GM12878 (cell line): ENCODE results near the gene ADAMTSL2. TPM values are rescaled to one million over a fixed set of nuclear protein-coding genes. Genes with fewer than 3 reads are reported as not detected.

Experiments used
- ATAC-seq: fragments of 200-7000 bp; cut with Tn5 transposase; 3 replicates; pipeline ENCODE4 v1.9.1; 2020; ENCODE audit warnings: mild to moderate bottlenecking, moderate library complexity
- BruUV-seq: library from RNA; stranded (reverse); fragments of 400-500 nt; replicated peaks from 2 replicates; lab custom pipeline; 2021; lab: Mats Ljungman, UMichigan
- CTCF ChIA-PET: fragments of 300-600 bp; sonication (Branson Sonifier 250); formaldehyde crosslinking; extraction: SDS; loops from one replicate; lab custom pipeline; 2021; ENCODE audit warnings: inconsistent platforms; lab: Yijun Ruan, JAX
- POLR2A ChIA-PET: fragments of 350-600 bp; formaldehyde crosslinking; extraction: SDS; loops from one replicate; lab custom pipeline; 2021; ENCODE audit warnings: inconsistent platforms; lab: Charles Lee
- RAD21 ChIA-PET: fragments of 300-600 bp; sonication (Branson Sonifier 250); formaldehyde crosslinking; loops from one replicate; lab custom pipeline; 2023; ENCODE audit warnings: antibody characterized with exemption; ENCODE audit not compliant: unreplicated experiment; lab: Charles Lee
- SMC1A ChIA-PET: fragments of 300-600 bp; sonication (Branson Sonifier 250); formaldehyde crosslinking; loops from one replicate; lab custom pipeline; 2023; ENCODE audit not compliant: unreplicated experiment, uncharacterized antibody; lab: Charles Lee
- DNase-seq: peaks from one replicate; pipeline ENCODE4 v3.0.0-alpha.2; 2011; ENCODE audit warnings: low read depth, low spot score
- FAIRE-seq: peaks from 3 replicates; lab custom pipeline; 2011; peaks lifted over from hg19 to GRCh38; lab: Jason Lieb, UNC
- H2AFZ ChIP-seq: 2 replicates; pipeline ENCODE4 v1.6.0; 2011; ENCODE audit warnings: low read depth, low read length, control low read depth; ENCODE audit not compliant: control insufficient read depth
- H3K27ac ChIP-seq: 2 replicates; pipeline ENCODE4 v1.5.1; 2011; ENCODE audit warnings: control low read depth; ENCODE audit not compliant: control insufficient read depth, insufficient read depth
- H3K27me3 ChIP-seq, 2 experiments: replicated peaks in 1 of 2; 2 replicates each; pipeline versions ENCODE4 v1.6.0 to v1.6.1; 2011; ENCODE audit warnings: low read length in 1 of 2; ENCODE audit not compliant: control insufficient read depth in 2 of 2, insufficient read depth in 2 of 2
- H3K36me3 ChIP-seq, 2 experiments: 2 replicates each; pipeline ENCODE4 v1.5.1; 2011; ENCODE audit warnings: low read length in 1 of 2; ENCODE audit not compliant: control insufficient read depth in 2 of 2, insufficient read depth in 2 of 2
- H3K4me1 ChIP-seq: 2 replicates; pipeline ENCODE4 v1.6.1; 2011; ENCODE audit warnings: mild to moderate bottlenecking, low read length, moderate library complexity, mixed read lengths; ENCODE audit not compliant: control insufficient read depth, insufficient read depth
- H3K4me2 ChIP-seq: 2 replicates; pipeline ENCODE4 v1.6.0; 2011; ENCODE audit warnings: control low read depth; ENCODE audit not compliant: control insufficient read depth, insufficient read depth
- H3K4me3 ChIP-seq: fragments of 200-600 bp; sonication (generic); 2 replicates; pipeline ENCODE4 v1.5.1; 2016
- H3K79me2 ChIP-seq: 2 replicates; pipeline ENCODE4 v1.6.0; 2011; ENCODE audit warnings: low read length; ENCODE audit not compliant: control insufficient read depth, insufficient read depth
- H3K9ac ChIP-seq: 2 replicates; pipeline ENCODE4 v1.8.0; 2011; ENCODE audit warnings: low read length, control low read depth, mixed read lengths; ENCODE audit not compliant: control insufficient read depth, insufficient read depth
- H3K9me3 ChIP-seq: replicated peaks from 3 replicates; pipeline ENCODE4 v1.5.1; 2011; ENCODE audit warnings: mild to moderate bottlenecking, low read length; ENCODE audit not compliant: control insufficient read depth, insufficient read depth
- H4K20me1 ChIP-seq: 2 replicates; pipeline ENCODE4 v1.6.0; 2011; ENCODE audit not compliant: control insufficient read depth, insufficient read depth
- CEBPB ChIP-seq, 2 experiments: fragments of 150-350 bp in 1 of 2; IDR thresholded peaks; 2 replicates each; pipeline ENCODE4 v1.6.1; 2012 to 2014; ENCODE audit warnings: low read depth in 2 of 2, low read length in 2 of 2, borderline replicate concordance in 1 of 2, inconsistent platforms in 1 of 2
- LARP7 ChIP-seq: fragments of 450-650 bp; IDR thresholded peaks from 2 replicates; pipeline ENCODE4 v1.6.1; 2017; ENCODE audit warnings: mild to moderate bottlenecking
- SIN3A ChIP-seq: IDR thresholded peaks from 2 replicates; pipeline ENCODE4 v1.6.1; 2012; ENCODE audit warnings: low read depth, low read length, improper control_type of control experiment
- SMAD1 ChIP-seq: fragments of 450-650 bp; IDR thresholded peaks from 2 replicates; pipeline ENCODE4 v1.6.1; 2018; ENCODE audit warnings: mild to moderate bottlenecking, low read depth; ENCODE audit not compliant: partially characterized antibody
- SMAD5 ChIP-seq: IDR thresholded peaks from 2 replicates; pipeline ENCODE4 v1.6.1; 2016; ENCODE audit warnings: antibody characterized with exemption, low read depth
- SMARCA5 ChIP-seq: fragments of 450-650 bp; IDR thresholded peaks from 2 replicates; pipeline ENCODE4 v1.6.1; 2017; ENCODE audit warnings: mild to moderate bottlenecking
- SREBF2 ChIP-seq: IDR thresholded peaks from 2 replicates; pipeline ENCODE4 v1.6.1; 2012; ENCODE audit warnings: mild to moderate bottlenecking, low read length
- YBX1 ChIP-seq: fragments of 450-650 bp; IDR thresholded peaks from 2 replicates; pipeline ENCODE4 v1.6.1; 2016; ENCODE audit warnings: antibody characterized with exemption
- WGBS: methylation state at CpG from one replicate; pipeline ENCODE4 v1.1.6; 2016; ENCODE audit warnings: low lambda C conversion rate; ENCODE audit not compliant: insufficient replicate concordance, insufficient coverage; ENCODE audit errors: missing lambda C conversion rate; 5-methylcytosine and 5-hydroxymethylcytosine counted together
- in situ Hi-C: fragments of 300-500 bp; cut with MboI; formaldehyde crosslinking; loops from 9 replicates; pipeline ENCODE4 v1.14.3; 2018; ENCODE audit warnings: mixed read lengths
- intact Hi-C: fragments of 100-400 bp; cut with micrococcal nuclease; formaldehyde crosslinking; loops from one replicate; pipeline ENCODE4 v1.14.2; 2022; ENCODE audit not compliant: unreplicated experiment
- polyA plus RNA-seq, 11 experiments: library from polyadenylated mRNA; depleted of rRNA in 4 of 11; unstranded in 6 of 11; stranded (reverse) in 5 of 11; fragments of >200 nt; fragmentation: Nextera tagmentation in 4 of 11; fragmentation: Illumina TruSeq in 1 of 11; extraction: Ambion mirVana in 4 of 11; extraction: Trizol in 1 of 11; gene quantifications; 1 replicate in 1 of 11; 2 replicates in 10 of 11; pipeline versions ENCODE4 v1.2.1 to v1.2.3, GENCODE V29; 2011 to 2016; ENCODE audit warnings: inconsistent platforms in 2 of 11, missing spikeins in 2 of 11, low read depth in 1 of 11
- total RNA-seq, 4 experiments: library from RNA; depleted of rRNA in 3 of 4; stranded (reverse); fragments of >200 nt in 3 of 4; fragmentation: Illumina TruSeq in 1 of 4; extraction: Trizol in 1 of 4; gene quantifications; 2 replicates each; pipeline versions ENCODE4 v1.2.1 to v1.2.3, GENCODE V29; 2013 to 2021
- TF ChIP-seq, protein P1 (sequence below): fragments of 450-650 bp; IDR thresholded peaks from 2 replicates; pipeline ENCODE4 v1.6.1; 2017; ENCODE audit warnings: low read depth, mild to moderate bottlenecking, moderate library complexity
- TF ChIP-seq, protein P2 (sequence below): fragments of 450-650 bp; formaldehyde crosslinking; IDR thresholded peaks from 2 replicates; pipeline ENCODE4 v1.4.0; 2020; ENCODE audit warnings: mild to moderate bottlenecking, moderate library complexity

Gene ADAMTSL2
- total and polyA plus RNA-seq, 10 of the 15 experiments (the other 5 are each of a cell fraction or from before 2014, with no cell fraction given), result 0.07 TPM; not detected in 9

- H3K36me3 ChIP-seq, result no peaks in the 10 kb centered on the region
- SMC1A ChIA-PET, result no interaction called here
- intact Hi-C loops (no loop called here), in situ Hi-C loops (no loop called here)
- DNase-seq, result no peak
- RAD21 ChIA-PET, result no interaction called here
- H3K79me2 ChIP-seq, result no peaks in the 10 kb centered on the region
- TF ChIP-seq CEBPB (IDR thresholded peaks at IDR 0.05; ENCODE audit: borderline replicate concordance in 1 of 2, low read depth in 2 of 2, low read length in 2 of 2) (no peak), SREBF2 (no peak), SIN3A (no peak), YBX1 (no peak), SMAD5 (no peak), SMARCA5 (no peak), LARP7 (no peak), SMAD1 (no peak)
- TF ChIP-seq, protein P1, sequence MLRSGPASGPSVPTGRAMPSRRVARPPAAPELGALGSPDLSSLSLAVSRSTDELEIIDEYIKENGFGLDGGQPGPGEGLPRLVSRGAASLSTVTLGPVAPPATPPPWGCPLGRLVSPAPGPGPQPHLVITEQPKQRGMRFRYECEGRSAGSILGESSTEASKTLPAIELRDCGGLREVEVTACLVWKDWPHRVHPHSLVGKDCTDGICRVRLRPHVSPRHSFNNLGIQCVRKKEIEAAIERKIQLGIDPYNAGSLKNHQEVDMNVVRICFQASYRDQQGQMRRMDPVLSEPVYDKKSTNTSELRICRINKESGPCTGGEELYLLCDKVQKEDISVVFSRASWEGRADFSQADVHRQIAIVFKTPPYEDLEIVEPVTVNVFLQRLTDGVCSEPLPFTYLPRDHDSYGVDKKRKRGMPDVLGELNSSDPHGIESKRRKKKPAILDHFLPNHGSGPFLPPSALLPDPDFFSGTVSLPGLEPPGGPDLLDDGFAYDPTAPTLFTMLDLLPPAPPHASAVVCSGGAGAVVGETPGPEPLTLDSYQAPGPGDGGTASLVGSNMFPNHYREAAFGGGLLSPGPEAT, result no peak
- TF ChIP-seq, protein P2, sequence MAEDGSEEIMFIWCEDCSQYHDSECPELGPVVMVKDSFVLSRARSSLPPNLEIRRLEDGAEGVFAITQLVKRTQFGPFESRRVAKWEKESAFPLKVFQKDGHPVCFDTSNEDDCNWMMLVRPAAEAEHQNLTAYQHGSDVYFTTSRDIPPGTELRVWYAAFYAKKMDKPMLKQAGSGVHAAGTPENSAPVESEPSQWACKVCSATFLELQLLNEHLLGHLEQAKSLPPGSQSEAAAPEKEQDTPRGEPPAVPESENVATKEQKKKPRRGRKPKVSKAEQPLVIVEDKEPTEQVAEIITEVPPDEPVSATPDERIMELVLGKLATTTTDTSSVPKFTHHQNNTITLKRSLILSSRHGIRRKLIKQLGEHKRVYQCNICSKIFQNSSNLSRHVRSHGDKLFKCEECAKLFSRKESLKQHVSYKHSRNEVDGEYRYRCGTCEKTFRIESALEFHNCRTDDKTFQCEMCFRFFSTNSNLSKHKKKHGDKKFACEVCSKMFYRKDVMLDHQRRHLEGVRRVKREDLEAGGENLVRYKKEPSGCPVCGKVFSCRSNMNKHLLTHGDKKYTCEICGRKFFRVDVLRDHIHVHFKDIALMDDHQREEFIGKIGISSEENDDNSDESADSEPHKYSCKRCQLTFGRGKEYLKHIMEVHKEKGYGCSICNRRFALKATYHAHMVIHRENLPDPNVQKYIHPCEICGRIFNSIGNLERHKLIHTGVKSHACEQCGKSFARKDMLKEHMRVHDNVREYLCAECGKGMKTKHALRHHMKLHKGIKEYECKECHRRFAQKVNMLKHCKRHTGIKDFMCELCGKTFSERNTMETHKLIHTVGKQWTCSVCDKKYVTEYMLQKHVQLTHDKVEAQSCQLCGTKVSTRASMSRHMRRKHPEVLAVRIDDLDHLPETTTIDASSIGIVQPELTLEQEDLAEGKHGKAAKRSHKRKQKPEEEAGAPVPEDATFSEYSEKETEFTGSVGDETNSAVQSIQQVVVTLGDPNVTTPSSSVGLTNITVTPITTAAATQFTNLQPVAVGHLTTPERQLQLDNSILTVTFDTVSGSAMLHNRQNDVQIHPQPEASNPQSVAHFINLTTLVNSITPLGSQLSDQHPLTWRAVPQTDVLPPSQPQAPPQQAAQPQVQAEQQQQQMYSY (CRISPR knock-in tag), result no peak
- BruUV-seq, result no TSS peak
- H3K9me3 ChIP-seq, result no peaks in the 10 kb centered on the region
- POLR2A ChIA-PET, result no interaction called here
- H3K4me2 ChIP-seq, result no peak overlapping the region
- H3K9ac ChIP-seq, result no peak overlapping the region
- peaks cover 6% of the 10 kb centered on the region; the same call in 1 of the 2 replicates for H3K4me1 ChIP-seq
- H3K27me3 ChIP-seq, result peaks cover 0 to 3% of the 10 kb centered on the region in 2 experiments; a peak in 2 of 4 replicates
- ATAC-seq, result no peak
- WGBS, result 61% methylated on average over 16 of the region's 16 CpGs
- FAIRE-seq, result no peak
- no peak overlapping the region for H3K4me3 ChIP-seq
- H3K27ac ChIP-seq, result no peak overlapping the region
- CTCF ChIA-PET, result no interaction called here
- H2AFZ ChIP-seq, result no peak overlapping the region
- H4K20me1 ChIP-seq, result no peaks in the 10 kb centered on the region
Measured at GRCh38 chr9:133615186-133615585, 80.7 kb downstream of the ADAMTSL2 start.
